IgD-negative memory B cell (primary cell): ENCODE data around the gene CASQ1. TPM values are rescaled to one million over a fixed set of nuclear protein-coding genes. Genes with fewer than 3 reads are reported as not detected.
A peak's percentile ranks its signal among the peaks of the same experiment; 100 is the strongest.

Source experiments
- H3K27ac Mint-ChIP-seq, 3 donors: one replicate each; pipeline ENCODE4 v1.8.0; 2020 to 2022; ENCODE audit warnings: mild to moderate bottlenecking in 3 of 3, mixed read lengths in 3 of 3, moderate library complexity in 1 of 3
- H3K27me3 Mint-ChIP-seq: one replicate; pipeline ENCODE4 v1.8.0; 2021; ENCODE audit warnings: mixed read lengths
- H3K36me3 Mint-ChIP-seq: one replicate; pipeline ENCODE4 v1.8.0; 2020; ENCODE audit warnings: mild to moderate bottlenecking, mixed read lengths
- H3K4me1 Mint-ChIP-seq, 3 donors: one replicate each; pipeline ENCODE4 v1.8.0; 2020 to 2022; ENCODE audit warnings: mixed read lengths in 3 of 3, mild to moderate bottlenecking in 1 of 3
- H3K4me3 Mint-ChIP-seq, 4 donors: one replicate each; pipeline ENCODE4 v1.8.0; 2020 to 2022; ENCODE audit warnings: mild to moderate bottlenecking in 4 of 4, mixed read lengths in 4 of 4, moderate library complexity in 3 of 4
- H3K9me3 Mint-ChIP-seq, 3 donors: one replicate each; pipeline ENCODE4 v1.8.0; 2020 to 2021; ENCODE audit warnings: mixed read lengths in 3 of 3, mild to moderate bottlenecking in 1 of 3
- polyA plus RNA-seq: library from polyadenylated mRNA; unstranded; fragments of 300-500 nt; fragmentation: Illumina TruSeq; gene quantifications from one replicate; pipeline ENCODE4 v1.2.3, GENCODE V29; 2021

Gene CASQ1
- polyA plus RNA-seq = not detected

DNA sequence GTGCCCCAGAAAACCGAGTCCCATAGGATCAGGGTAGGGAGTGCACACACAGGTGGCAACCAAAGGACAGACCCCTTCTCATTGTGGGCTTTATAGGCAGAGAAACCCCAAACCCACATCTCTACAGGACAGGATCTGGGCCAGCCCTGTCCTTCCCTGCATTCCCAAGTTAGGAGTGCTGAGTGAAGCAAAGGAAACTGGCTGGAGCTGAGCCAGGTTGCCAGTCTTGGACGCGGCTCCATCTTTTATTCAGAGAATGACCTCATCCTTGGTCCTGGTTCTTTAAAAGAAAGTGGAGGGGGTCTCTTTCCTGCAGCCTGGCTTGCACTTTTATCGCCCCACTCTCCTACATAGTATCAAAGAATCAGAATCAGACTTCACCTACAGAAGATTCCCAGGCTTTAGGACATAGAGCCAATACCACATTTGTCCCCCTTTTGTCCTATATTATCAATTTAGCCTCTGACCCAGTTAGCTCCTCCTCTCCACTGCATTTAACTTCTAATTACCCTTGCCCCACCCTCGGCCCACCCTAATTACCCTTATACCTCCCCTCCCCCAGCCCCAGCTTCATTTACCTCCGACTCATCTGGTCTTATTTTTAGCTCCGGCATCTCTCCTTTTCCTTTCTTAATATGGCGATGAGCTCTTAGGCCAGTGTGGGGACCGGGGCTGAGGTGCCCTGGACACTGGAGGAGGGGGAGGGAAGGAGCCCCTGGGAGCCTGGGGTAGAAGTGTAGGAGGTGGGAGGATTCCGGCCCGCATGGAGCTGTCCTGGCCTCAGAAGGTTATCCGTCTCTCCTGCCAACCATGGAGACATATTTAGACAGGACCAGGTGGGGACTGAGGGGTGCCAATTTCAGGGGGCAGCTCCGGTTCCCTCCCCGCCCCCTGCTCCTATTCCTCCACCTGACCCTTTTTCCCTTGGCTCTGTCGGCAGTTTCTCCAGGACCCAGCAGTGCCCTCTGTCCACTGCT is at the start of gene CASQ1:
Gene CASQ1 (plus strand): TSS at position 927 of the 977 bp plus-strand sequence. CDS start 177 bp downstream, outside the sequence.
- Mint-ChIP-seq H3K4me1 (no peaks in the 10 kb centered on the region), H3K36me3 (no peaks in the 10 kb centered on the region), H3K9me3 (no peaks in the 10 kb centered on the region), H3K27me3 (peaks cover 1% of the 10 kb centered on the region), H3K4me3 (no peak within 1 kb of the TSS), H3K27ac (no peak within 1 kb of the TSS)

DNA sequence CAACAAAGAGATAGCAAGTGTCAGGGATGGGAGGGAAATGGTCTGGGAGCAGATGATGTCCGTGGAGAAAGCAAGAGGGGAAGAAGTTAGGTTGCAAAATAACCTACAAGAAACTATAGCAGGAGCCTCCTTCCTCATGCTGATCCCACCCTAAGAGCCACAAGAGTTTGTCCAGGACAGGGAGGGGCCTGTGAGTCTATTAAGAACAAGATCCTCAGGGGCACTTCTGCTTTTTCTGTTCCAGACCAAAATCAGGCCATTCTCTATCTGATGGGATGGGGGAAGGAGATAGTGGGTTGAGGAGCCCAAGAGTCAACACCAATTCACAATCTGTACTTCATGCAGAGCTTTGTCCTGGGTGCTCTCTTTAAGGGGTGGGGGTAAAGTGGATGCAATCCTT is 46.7 kb upstream of the CASQ1 start:
- H3K27me3 Mint-ChIP-seq = peaks cover 17% of the 10 kb centered on the region
- no peak overlapping the region for H3K4me3 Mint-ChIP-seq
- no peaks in the 10 kb centered on the region for H3K36me3 Mint-ChIP-seq
- no peak overlapping the region for H3K27ac Mint-ChIP-seq
- H3K4me1 Mint-ChIP-seq = no peaks in the 10 kb centered on the region
- peaks cover 0 to 1% (median 0%) of the 10 kb centered on the region in 3 donors for H3K9me3 Mint-ChIP-seq

DNA sequence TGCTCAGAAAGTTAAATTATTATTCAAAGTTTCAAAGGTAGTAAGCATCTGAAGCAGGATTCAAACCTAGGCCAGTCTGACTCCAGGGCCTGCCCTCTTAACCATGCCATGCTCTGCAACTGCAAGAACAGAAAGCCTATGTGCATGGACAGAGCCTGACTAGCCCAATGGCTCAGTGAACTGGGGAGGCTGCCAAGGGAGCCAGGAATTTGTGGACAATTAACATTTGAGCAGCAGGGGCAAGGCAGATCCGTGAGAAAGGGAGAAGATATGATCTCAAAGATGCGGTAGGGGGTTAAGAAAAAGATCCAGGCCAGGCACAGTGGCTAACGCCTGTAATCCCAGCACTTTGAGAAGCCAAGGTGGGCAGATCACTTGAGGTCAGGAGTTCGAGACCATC is 45.5 kb upstream of the CASQ1 start:
- Mint-ChIP-seq H3K36me3 (no peaks in the 10 kb centered on the region), H3K27ac (no peak overlapping the region), H3K4me3 (no peak overlapping the region), H3K27me3 (peaks cover 14% of the 10 kb centered on the region), H3K9me3 (peaks cover 0 to 1% (median 0%) of the 10 kb centered on the region in 3 donors), H3K4me1 (peaks cover 0 to 1% (median 0%) of the 10 kb centered on the region in 3 donors)

DNA sequence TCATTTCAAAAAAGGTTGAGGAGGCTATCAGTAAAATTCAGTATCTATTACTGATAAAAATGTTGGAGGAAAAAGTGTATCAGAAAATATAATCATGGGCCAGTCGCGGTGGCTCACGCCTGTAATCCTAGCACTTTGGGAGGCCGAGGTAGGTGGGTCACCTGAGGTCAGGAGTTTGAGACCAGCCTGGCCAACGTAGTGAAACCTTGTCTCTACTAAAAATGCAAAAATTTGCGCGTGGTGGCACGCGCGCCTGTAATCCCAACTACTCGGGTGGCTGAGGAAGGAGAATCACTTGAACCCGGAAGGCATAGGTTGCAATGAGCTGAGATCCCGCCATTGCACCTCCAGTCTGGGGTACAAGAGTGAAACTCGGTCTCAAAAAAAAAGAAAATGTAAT is 44.3 kb upstream of the CASQ1 start:
- Mint-ChIP-seq H3K4me3 (no peak overlapping the region), H3K36me3 (no peaks in the 10 kb centered on the region), H3K27ac (no peak overlapping the region), H3K4me1 (peaks cover 0 to 1% (median 0%) of the 10 kb centered on the region in 3 donors), H3K9me3 (peaks cover 0 to 1% (median 0%) of the 10 kb centered on the region in 3 donors), H3K27me3 (peaks cover 13% of the 10 kb centered on the region)

DNA sequence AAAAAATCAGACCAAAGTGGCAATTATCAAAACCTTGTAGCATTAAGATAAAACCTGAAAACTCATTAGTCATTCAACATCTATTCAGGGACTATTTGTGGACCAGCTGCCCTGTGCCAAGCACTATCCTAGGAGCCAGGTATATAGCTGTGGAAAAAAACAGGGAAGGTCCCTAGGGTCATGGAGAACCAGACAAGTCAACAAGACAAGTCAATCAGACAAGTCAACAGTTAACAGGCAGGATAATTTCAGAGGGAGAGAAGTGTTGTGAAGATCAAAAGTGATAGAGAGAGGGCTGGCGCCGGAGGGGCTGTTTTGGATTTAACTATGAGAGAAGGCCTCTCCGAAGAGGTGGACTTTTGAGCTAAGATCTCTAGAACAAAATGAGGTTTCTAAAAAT is 42.3 kb upstream of the CASQ1 start:
- Mint-ChIP-seq H3K27me3 (no peaks in the 10 kb centered on the region), H3K9me3 (peaks cover 0 to 1% (median 0%) of the 10 kb centered on the region in 3 donors), H3K36me3 (peaks cover 2% of the 10 kb centered on the region), H3K27ac (no peak overlapping the region), H3K4me1 (peaks cover 0 to 1% (median 0%) of the 10 kb centered on the region in 3 donors), H3K4me3 (no peak overlapping the region)

DNA sequence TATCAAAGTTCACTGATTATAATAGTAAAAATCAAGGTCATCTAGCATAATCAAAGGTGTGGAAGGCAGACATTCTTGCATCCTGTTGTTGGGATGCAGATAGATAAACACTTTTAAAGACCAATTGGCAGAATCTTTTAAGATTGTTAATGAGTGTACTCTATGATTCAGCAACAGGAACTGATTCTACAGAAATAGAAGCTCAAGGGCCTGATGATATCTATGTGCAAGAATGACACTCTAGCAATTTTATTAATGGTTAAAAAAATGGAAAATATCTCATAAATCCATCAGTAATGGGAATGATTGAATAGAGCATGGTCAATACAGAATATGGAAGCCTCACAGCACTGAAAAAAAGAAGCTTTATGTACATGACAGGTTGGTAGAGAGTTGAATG is 41.1 kb upstream of the CASQ1 start:
- Mint-ChIP-seq H3K27me3 (no peaks in the 10 kb centered on the region), H3K4me3 (no peak overlapping the region), H3K9me3 (peaks cover 0 to 1% (median 0%) of the 10 kb centered on the region in 3 donors), H3K27ac (no peak overlapping the region), H3K4me1 (peaks cover 0 to 1% (median 0%) of the 10 kb centered on the region in 3 donors), H3K36me3 (peaks cover 2% of the 10 kb centered on the region)

DNA sequence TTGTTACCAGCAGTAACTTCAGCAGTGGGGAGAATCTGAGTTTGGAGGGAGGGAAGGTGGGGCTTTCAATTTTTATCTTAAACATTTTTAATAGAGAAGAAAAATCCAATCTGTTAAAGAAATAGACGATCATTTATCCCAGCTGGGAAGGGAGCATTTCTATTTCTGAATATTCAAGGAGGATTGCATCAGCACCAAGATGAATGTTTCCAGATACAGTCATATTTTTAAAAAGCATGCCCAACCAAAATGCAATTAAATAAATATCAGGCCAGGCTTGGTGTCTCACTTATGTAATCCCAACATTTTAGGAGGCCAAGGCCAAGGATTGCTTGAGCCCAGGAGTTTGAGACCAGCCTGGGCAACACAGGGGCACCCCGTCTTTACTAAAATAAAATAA is 40.7 kb upstream of the CASQ1 start:
- Mint-ChIP-seq H3K9me3 (peaks cover 0 to 1% (median 0%) of the 10 kb centered on the region in 3 donors), H3K27me3 (no peaks in the 10 kb centered on the region), H3K27ac (no peak overlapping the region), H3K4me1 (peaks cover 0 to 1% (median 0%) of the 10 kb centered on the region in 3 donors), H3K4me3 (no peak overlapping the region), H3K36me3 (peaks cover 2% of the 10 kb centered on the region)

DNA sequence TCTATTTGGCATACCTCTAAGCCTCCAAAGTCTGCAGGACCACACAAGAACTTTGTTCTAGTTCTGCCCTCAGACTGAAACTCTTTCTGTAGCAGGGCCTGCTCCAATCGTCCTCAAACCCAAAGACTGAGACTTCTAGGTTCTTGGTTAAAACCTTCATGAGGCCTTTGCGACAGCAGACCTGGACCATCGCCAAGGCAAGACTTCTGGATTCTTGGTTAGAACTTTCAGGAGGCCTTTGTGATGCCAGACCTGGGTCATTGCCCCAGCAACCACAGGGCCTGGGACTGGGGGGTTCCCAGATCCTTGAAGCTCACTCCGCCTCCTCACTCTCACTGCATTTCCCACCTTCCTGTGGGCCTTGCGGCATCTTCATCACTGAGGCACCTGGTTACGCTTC is 39.1 kb upstream of the CASQ1 start, which contains the start of gene ATP1A4:
Gene ATP1A4 (plus strand): TSS at position 301 of the 400 bp plus-strand sequence. CDS start 438 bp downstream, outside the sequence.
- Mint-ChIP-seq H3K36me3 (peaks cover 2% of the 10 kb centered on the region), H3K4me1 (peaks cover 0 to 1% (median 0%) of the 10 kb centered on the region in 3 donors), H3K27me3 (peaks cover 2% of the 10 kb centered on the region), H3K27ac (no peak within 1 kb of the TSS), H3K9me3 (peaks cover 0 to 1% (median 0%) of the 10 kb centered on the region in 3 donors), H3K4me3 (no peak within 1 kb of the TSS)

DNA sequence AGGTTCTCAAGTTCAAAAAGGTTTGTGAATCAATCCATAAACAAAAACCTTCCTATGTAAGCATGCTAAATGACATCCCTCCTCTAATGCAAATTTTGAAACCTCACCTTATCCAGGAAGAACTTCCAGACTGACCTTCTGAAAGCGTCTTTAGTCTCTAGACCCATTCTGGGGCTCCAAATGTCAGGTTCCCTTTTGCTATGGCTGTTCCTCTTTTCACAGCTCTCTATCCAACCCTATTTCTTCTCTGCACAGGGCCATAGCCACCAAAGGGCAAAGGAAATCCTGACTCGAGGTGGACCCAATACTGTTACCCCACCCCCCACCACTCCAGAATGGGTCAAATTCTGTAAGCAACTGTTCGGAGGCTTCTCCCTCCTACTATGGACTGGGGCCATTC is 35.6 kb upstream of the CASQ1 start:
- H3K4me1 Mint-ChIP-seq = no peaks in the 10 kb centered on the region
- H3K36me3 Mint-ChIP-seq = peaks cover 2% of the 10 kb centered on the region
- no peaks in the 10 kb centered on the region for H3K9me3 Mint-ChIP-seq
- H3K4me3 Mint-ChIP-seq = no peak overlapping the region
- H3K27me3 Mint-ChIP-seq = peaks cover 2% of the 10 kb centered on the region
- no peak overlapping the region for H3K27ac Mint-ChIP-seq

DNA sequence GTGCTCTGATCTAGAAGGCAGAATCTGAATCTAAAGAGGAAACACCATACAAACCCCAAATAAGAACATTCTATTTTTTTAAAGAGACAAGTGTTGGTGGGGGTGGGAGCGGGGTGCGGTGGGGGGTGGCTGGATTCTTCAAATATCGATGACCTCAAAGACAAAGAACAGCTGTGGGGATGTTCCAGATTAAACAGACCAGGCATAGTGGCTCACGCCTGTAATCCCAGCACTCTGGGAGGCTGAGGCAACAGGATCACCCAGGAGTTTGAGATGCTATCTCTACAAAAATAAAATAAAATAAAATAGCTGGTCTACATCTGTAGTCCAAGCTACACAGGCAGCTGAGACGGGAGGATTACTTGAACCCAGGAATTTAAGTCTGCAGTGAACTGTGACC is 34.0 kb upstream of the CASQ1 start:
- no peaks in the 10 kb centered on the region for H3K4me1 Mint-ChIP-seq
- H3K9me3 Mint-ChIP-seq = no peaks in the 10 kb centered on the region
- no peak overlapping the region for H3K27ac Mint-ChIP-seq
- H3K27me3 Mint-ChIP-seq = peaks cover 2% of the 10 kb centered on the region
- H3K36me3 Mint-ChIP-seq = peaks cover 2% of the 10 kb centered on the region
- no peak overlapping the region for H3K4me3 Mint-ChIP-seq

DNA sequence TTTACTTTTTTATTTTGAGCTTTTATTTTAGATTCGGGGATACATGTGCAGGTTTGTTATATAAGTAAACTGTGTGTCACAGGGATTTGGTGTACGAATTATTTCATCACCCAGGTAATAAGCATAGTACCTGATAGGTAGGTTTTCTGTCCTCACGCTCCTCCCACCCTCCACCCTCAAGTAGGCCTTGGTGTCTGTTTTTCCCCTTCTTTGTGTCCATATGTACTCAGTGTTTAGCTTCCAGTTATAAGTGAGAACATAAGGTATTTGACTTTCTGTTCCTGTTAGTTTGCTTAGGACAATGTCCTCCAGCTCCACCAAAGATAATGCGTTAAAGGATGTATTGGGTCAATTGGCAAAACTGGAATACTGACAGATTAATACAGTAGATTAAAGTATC is 33.2 kb upstream of the CASQ1 start:
- Mint-ChIP-seq H3K9me3 (no peaks in the 10 kb centered on the region), H3K4me3 (no peak overlapping the region), H3K27me3 (peaks cover 2% of the 10 kb centered on the region), H3K4me1 (peaks cover 0 to 4% (median 0%) of the 10 kb centered on the region in 3 donors), H3K36me3 (no peaks in the 10 kb centered on the region), H3K27ac (no peak overlapping the region)

DNA sequence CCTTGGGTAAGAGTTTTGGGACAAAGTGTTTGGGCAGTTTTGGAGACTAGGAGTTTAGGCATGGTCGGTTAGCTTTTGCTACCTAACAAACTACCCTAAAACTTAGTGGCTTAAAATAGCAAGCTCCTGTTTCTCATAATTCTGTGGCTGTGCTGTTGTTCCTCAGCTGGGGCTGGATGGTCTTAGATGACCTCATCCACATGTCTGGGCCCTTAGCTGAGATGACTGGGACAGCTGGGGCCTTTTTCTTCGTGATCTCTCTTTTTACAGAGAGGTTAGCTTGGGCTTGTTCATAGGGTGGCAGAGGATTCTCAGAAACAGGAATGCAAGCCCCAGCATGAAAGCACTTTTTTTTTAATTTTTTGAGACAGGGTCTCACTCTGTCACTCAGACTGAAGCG is 32.3 kb upstream of the CASQ1 start:
- H3K27me3 Mint-ChIP-seq = peaks cover 2% of the 10 kb centered on the region

DNA sequence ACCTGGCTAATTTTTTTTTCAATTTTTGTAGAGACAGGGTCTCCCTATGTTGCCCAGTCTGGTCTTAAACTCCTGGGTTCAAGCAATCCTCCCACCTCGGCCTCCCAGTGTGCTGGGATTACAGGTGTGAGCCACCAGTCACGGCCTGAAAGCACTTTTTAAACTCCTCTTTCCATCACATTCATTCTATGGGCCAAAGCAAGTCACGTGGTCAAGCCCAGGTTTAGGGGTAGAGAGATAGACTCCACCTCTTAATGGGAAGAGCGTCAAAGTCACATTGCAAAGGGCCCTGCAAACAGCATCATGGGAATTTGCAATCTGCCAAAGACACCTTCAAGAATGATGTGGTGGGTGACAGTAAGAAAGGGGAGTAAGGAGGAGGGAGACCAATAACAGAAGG is 31.8 kb upstream of the CASQ1 start:
- peak overlapping the region in 1 of 3 donors; percentile 42 for H3K27ac Mint-ChIP-seq
- peaks cover 0 to 4% (median 0%) of the 10 kb centered on the region in 3 donors for H3K4me1 Mint-ChIP-seq

More for the DNA sequence above, 32.3 kb upstream of the CASQ1 start:
- Mint-ChIP-seq H3K4me3 (no peak overlapping the region), H3K4me1 (peaks cover 0 to 4% (median 0%) of the 10 kb centered on the region in 3 donors), H3K27ac (no peak overlapping the region), H3K36me3 (no peaks in the 10 kb centered on the region), H3K9me3 (no peaks in the 10 kb centered on the region)

DNA sequence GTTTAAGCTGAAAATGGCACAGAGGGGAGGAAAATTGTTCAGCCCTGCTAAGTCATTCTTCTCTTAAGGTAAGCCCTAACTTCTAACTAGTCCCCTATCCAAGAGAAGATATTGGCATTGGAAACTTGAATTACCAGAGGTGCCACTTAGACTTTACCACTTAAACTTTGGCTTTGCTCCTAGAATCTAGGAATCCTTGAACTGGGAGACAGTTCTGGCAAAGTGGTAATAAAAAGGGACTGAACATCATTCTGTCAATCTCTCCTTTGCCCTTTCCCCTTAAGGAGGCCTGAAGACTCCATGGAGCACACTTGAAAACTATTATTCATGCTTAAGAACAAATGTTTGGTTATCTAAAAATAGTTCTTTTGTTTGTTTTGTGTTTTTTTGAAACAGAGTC is 30.5 kb upstream of the CASQ1 start:
- no peak overlapping the region for H3K4me3 Mint-ChIP-seq
- H3K27ac Mint-ChIP-seq = no peak overlapping the region
- H3K27me3 Mint-ChIP-seq = peaks cover 2% of the 10 kb centered on the region
- H3K36me3 Mint-ChIP-seq = no peaks in the 10 kb centered on the region
- H3K9me3 Mint-ChIP-seq = no peaks in the 10 kb centered on the region
- H3K4me1 Mint-ChIP-seq = peaks cover 0 to 4% (median 0%) of the 10 kb centered on the region in 3 donors

More for the DNA sequence above, 31.8 kb upstream of the CASQ1 start:
- no peaks in the 10 kb centered on the region for H3K9me3 Mint-ChIP-seq
- no peaks in the 10 kb centered on the region for H3K36me3 Mint-ChIP-seq
- H3K27me3 Mint-ChIP-seq = peaks cover 2% of the 10 kb centered on the region
- H3K4me3 Mint-ChIP-seq = no peak overlapping the region

DNA sequence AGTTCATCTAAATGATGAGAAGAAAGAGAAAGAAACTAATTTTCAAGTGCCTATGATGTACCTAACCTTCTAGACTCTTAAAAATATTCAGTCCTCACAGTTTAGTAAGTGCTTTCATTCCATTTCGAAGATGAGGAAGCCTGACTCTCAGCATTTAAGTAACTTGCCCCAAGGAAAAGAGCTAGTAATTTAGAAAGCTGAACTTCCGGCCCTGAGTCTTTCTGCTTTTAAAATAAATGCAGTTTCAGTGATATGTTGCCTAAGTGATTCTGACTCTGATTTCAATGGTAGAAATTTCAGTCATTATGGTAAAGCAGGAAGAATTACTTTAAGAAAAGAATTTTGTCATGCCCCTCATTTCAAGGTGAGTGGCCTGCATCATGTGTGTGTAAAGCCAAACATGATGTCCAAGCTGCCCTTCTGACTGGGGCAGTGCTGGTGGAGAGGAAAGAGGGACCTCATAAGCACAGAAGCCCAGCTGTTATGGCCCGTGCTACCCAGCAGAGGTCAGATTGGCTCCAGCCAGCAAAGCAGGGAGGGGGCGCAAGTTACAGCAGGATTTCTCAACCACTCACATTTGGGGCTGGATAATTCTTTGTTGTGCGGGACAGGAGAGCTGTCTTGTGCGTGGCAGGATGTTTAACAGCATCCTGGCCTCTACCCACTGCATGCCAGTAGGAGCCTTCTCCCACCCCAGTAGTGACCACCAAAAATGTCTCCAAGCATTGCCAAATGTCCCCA is 28.2 kb upstream of the CASQ1 start:
- Mint-ChIP-seq H3K4me1 (peaks cover 0 to 4% (median 0%) of the 10 kb centered on the region in 3 donors), H3K9me3 (no peaks in the 10 kb centered on the region), H3K4me3 (no peak overlapping the region), H3K27ac (no peak overlapping the region), H3K36me3 (no peaks in the 10 kb centered on the region), H3K27me3 (no peaks in the 10 kb centered on the region)
